Fibroblast of villous mesenchyme (primary cell): ENCODE measurements around the gene EML6. TPM values are rescaled to one million over a fixed set of nuclear protein-coding genes. Genes with fewer than 3 reads are reported as not detected.

Experiments used
- DNase-seq: peaks from one replicate; pipeline ENCODE4 v3.0.0-alpha.2; 2010; ENCODE audit warnings: low read depth
- H3K4me3 ChIP-seq: 2 replicates; pipeline ENCODE4 v1.5.1; 2011; ENCODE audit warnings: low read depth, mild to moderate bottlenecking, low read length
- total RNA-seq: library from RNA; depleted of rRNA; stranded (reverse); fragments of >200 nt; gene quantifications from 2 replicates; pipeline ENCODE4 v1.2.3, GENCODE V29; 2012
- TF ChIP-seq, protein P1 (sequence below): IDR thresholded peaks from 2 replicates; pipeline ENCODE4 v1.5.1; 2012; ENCODE audit warnings: low read depth, mild to moderate bottlenecking, low read length; ENCODE audit not compliant: insufficient read depth

The EML6 gene
- total RNA-seq, 1 donor: 1.3 TPM

GRCh38 chr2:54966165-54966832 is 242.8 kb downstream of the EML6 start:
- TF ChIP-seq, protein P1, sequence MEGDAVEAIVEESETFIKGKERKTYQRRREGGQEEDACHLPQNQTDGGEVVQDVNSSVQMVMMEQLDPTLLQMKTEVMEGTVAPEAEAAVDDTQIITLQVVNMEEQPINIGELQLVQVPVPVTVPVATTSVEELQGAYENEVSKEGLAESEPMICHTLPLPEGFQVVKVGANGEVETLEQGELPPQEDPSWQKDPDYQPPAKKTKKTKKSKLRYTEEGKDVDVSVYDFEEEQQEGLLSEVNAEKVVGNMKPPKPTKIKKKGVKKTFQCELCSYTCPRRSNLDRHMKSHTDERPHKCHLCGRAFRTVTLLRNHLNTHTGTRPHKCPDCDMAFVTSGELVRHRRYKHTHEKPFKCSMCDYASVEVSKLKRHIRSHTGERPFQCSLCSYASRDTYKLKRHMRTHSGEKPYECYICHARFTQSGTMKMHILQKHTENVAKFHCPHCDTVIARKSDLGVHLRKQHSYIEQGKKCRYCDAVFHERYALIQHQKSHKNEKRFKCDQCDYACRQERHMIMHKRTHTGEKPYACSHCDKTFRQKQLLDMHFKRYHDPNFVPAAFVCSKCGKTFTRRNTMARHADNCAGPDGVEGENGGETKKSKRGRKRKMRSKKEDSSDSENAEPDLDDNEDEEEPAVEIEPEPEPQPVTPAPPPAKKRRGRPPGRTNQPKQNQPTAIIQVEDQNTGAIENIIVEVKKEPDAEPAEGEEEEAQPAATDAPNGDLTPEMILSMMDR: no peak
- DNase-seq: no peak

GRCh38 chr2:54966837-54967236 is 243.4 kb downstream of the EML6 start:
- TF ChIP-seq, protein P1: no peak
- DNase-seq: no peak
- no peak overlapping the region for H3K4me3 ChIP-seq

More at GRCh38 chr2:54966165-54966832, 242.8 kb downstream of the EML6 start:
- no peak overlapping the region for H3K4me3 ChIP-seq

DNA sequence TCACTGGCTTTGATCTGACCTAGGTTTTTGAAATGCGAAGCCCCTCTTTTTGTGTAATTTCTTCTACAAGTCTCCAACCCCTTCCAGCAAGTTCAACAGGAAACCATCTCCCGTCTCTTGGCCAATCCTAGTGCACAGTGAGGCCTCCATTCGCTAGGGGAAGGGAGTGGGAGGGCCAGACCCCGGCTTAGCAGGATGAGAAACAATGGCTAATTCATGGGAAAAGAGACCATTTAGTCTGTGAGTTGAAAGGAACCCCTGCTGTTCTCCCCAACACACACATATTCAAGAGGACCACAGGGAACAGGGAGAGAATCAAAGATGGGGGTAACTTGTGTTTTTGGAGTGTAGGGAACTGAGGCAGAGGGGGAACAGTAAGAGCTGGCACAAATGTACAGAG is 243.8 kb downstream of the EML6 start:
- H3K4me3 ChIP-seq: no peak overlapping the region
- TF ChIP-seq, protein P1: no peak
- no peak for DNase-seq

GRCh38 chr2:54967759-54968365 is 244.4 kb downstream of the EML6 start:
- TF ChIP-seq, protein P1: no peak

GRCh38 chr2:54968561-54969218 is 245.2 kb downstream of the EML6 start:
- H3K4me3 ChIP-seq: no peak overlapping the region
- TF ChIP-seq, protein P1: no peak
- DNase-seq: no peak

More at GRCh38 chr2:54967759-54968365, 244.4 kb downstream of the EML6 start:
- no peak for DNase-seq
- no peak overlapping the region for H3K4me3 ChIP-seq

- TF ChIP-seq, protein P1: no peak
- no peak for DNase-seq
- H3K4me3 ChIP-seq: no peak overlapping the region
Observed at GRCh38 chr2:54969295-54969939, 246.0 kb downstream of the EML6 start.
